GM21515 (cell line): ENCODE results near the gene HEPACAM.

Source experiments
- ATAC-seq: cut with Tn5 transposase; IDR thresholded peaks from one replicate; pipeline ENCODE4 v1.9.1; 2021; ENCODE audit not compliant: unreplicated experiment

The HEPACAM gene

DNA sequence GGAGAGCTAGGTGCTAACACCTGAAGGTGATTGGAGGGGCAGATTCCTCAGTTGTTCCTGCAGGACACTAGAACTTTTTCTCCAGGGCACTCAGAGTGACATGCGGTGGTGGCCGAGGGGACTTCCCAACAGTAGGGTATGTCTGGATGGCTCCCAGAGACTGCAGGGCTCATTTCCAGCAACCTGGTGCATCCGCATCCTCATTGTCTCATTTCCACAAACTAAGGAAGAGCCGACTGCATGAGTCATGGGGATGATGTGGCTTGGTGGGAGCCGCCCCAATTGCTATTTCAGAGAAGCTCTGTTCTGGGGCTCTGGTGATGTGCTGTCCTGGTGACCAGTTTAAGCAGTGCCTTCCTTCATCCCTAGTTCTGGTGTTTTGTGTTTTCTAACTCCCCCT, 35.4 kb downstream of the HEPACAM start:
- no peak for ATAC-seq

GRCh38 chr11:124899383-124900145, 36.3 kb downstream of the HEPACAM start:
- no peak for ATAC-seq

DNA sequence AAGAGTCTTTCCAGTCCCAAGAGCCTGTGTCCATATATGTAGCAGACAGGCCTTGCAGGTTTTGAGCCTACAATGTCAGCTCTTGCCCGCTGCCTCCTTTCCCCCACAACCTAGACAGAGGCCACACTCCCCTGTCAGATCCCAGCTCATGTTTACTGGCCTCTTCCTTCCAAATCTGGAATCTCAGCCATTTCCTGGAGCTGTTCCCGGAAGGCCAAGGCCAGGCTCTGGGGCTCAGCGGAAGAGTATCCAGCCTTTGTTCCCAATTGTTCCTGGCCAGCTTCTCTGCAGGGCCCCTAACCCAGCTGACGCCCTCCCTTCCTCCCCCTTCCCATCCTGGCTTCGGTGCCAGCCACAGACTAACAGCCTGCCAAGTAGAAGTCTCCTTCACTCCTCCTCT, 37.1 kb downstream of the HEPACAM start:
- no peak for ATAC-seq

DNA sequence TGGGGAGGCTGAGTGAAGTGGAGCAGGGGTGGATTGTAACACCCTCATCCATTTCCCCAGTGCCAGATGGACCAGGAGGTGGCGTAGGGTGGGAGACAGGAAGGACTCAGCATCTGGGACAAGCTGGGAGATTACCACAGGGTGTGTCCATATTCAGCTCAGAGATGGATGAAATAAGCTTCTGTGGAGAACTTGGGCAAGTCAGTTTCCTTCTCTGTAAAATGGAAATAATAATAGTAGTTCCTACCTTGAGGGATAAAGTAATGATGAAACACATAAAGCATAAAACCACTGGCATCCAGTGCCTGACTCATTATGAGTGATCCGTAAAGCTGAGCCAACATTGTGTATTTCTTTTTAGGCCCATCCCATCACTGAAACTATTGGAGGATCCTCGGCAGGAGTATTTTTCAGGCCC, 37.6 kb downstream of the HEPACAM start:
- no peak for ATAC-seq

DNA sequence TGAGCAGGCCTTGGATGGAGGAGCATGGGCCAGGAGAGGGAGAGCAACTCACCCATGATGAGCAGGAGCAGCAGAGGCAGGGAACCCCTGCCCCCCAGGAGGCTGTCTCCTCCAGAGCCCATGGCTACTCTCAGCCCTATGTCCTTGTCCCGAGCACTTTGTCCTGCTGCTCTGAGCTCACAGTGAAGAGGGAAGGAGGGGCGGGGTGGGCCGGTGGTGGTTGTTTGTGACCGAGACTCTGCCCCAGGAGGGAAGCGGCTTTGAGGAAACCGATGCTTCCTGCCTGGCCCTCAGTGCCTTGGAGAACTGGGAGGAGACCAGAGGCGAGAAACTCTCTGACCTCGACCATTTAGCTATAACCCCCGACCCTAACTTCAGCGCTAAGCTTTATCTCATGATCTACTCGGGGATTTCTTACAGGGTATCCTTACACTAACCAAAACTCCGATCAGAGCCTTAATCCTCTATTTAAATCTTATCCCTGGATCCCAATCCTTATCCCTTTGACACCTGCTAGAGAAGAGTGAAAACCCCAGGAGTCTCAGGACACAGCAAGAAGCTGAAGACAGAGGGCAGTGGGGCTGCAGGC, 38.1 kb downstream of the HEPACAM start, which contains the start of gene ROBO4:
Gene ROBO4 (minus strand): TSS at position 192 of the 589 bp plus-strand sequence. CDS start 70 bp downstream, at position 122.
- no peak for ATAC-seq

DNA sequence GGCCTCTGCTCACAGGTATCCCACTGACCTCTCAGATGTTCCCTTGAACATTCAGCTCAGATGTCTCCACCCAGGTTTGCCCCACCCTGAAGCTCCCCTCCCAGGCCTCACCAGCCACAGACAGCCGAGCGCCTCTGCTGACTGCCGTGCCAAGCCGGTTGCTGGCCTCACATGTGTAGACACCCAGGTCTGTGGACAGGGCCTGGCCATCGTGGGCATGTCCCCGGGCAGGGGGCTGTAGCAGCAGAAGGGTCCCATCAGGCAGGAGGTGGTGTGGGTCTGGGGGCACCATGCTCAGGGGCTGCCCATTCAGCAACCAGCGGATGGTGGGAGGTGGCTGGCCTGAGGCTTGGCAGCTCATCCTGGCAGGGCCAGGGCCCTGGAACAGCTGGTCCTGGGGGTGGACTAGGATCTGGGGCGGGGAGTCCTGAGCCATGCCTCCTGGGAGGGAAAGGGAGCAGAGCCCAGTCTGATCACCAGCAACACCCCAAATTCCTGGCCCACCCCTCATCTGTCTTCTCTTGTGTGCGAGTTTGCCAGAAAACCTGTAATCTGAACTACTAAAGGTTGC, 38.9 kb downstream of the HEPACAM start:
- ATAC-seq = no peak

- ATAC-seq = no peak
Observed at GRCh38 chr11:124896071-124896750, 39.6 kb downstream of the HEPACAM start.

- ATAC-seq = no peak
Observed at GRCh38 chr11:124895471-124895971, 40.3 kb downstream of the HEPACAM start.

GRCh38 chr11:124894606-124895430, 41.0 kb downstream of the HEPACAM start:
- no peak for ATAC-seq

DNA sequence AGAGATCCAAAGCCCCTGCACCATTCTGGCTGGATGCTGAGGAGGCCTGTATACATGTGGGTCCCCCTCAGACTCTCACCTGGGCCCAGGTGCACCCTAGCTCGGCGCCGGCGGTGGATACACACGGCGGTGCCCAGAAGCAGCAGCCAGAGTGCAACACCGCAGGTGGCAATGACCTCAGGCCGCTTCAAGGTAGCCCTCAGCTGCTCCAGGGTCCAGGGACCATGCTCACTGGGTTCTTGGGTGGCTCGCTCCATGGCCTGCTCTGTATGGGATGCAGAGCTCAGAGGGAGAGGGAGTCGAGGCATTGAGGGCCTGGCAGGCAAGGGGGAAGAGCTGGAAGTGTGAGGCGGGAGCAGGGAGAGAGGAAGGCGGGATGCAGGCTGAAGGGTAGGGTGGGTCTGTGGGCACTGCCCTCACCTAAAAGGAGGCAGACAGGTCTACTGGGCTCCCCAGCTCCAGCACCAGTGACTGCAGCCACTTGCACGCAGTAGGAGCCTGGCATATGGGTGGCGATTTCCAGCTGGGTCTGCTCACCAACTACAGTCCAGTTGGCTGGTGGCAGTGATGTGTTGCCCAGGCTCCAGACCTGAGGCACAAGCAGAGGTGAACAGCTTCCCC, 42.0 kb downstream of the HEPACAM start:
- no peak for ATAC-seq

DNA sequence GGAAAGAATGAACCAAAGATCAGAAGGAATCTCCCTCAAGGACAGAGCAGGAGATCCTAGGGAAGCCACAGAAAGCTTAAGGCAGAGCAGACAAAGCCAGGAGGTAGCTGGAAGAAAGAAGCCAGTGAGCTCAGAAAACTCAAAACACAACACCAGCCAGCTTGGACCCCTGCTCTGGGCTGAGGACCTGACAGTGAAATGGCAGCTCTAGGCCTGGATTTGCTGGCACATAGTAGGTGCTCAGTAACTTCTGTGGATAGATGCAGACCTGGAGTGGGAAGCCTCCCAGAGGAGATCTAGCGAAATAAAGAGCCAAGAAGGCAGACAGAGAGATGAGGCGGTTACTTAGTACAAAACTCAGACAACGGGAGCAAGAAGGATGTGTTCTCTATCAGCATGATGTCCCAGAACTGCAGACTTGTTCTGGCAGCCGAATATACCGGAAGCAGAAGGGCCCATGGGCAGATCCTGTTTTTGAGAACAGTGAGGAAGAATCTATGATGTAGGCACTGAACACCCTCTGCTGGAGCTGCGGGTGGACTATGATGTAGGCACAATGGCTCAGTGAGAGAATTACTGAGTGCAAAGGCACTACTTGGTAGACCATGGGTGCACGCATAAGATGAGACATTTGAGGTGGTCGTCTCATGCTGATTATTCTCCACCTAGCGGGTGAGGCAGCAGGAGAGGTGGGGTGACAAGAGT, 42.9 kb downstream of the HEPACAM start:
- ATAC-seq = no peak

DNA sequence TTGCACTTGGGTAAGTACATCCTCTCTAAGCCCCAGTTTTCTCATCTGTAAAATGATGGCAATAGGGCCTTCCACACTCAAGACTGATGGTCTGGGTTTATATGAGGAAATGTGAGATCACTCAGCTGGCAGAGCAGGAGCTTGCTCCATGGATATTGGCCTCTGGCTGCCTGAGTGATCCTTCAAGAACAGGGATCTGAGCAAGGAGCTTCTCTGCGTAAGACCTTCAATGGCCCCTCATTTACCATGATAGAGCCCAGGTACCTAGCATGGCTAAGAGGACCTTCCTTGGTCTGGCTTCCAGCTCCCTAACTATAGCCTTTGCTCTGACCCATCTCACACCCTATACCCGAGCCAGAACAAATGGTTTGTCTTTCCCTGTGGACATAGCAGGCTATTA, 43.7 kb downstream of the HEPACAM start:
- no peak for ATAC-seq

DNA sequence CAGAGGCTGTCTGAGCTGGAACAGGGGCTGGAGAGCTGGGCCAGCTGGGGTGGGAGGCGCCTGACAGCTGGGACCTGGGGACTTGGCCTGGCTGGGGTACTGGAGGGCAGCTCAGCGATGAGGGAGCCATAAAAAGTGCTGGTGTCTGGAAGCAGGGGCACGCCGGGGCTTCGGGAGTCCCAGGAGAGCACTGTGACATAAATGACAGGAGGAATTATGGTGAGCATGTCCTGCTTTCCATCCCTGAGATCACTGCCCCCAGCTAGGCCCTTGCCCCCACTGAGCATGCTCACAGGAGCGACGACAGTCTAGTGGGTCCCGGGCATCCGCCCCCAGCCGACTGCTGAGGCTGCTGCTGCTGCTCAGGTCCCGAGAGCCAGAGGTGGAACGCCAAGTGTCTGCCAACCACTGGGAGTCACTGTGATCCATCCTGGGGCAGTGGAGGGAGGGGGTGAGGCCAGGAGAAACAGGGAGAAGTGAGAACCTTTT, 44.4 kb downstream of the HEPACAM start:
- ATAC-seq = no peak

DNA sequence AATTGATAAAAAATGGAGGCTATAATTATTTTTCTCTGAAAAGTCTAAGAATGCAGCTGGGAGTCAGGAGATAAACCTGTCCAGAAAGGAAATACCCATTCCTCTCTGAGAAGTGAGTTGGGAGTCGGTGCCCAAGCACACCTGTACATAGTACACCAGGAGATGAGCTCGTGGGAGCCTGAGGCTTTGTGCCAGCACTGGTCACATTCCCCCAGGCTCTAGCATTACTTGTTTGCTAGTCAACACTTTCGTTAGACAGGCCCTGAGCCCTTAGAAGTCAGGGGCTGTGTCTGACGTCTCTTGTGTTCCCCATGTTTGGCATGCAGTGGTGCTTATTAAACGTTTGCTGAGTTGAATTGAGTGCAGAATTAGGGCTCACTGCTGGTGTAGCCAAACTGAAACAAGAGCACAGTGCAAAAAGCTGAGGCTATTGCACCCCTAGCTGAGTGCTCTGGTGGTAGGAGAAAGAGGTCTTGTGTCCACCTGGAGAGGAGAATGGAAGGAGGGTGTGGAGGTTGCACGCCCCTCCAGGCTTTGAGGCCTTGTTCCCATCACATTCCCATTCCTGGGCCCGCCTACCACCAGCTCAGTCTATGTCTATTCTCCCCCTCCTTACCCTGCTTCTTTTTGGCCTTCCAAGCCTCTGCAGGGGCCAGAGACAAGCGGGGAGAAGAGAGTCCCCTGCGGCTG, 45.0 kb downstream of the HEPACAM start:
- ATAC-seq = no peak

DNA sequence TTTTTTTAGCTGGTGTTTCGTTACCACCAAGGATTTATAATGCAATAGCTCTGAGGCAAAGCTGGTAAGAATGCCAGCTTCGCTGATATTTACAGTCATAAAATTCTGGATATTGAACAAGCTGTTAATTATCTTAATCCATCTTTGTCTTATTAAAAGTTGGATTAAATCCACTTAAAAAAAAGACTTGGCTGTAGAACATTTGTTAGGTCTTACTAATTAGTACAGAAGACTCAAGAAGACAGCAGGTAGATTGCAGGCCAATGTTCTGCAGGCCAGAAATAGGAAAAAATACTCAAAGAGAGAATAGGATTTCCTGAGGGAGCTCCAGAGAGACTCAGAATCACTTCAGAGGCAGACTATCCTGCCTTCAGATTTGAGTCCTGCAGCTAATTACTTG, 45.7 kb downstream of the HEPACAM start:
- no peak for ATAC-seq

- ATAC-seq = no peak
Observed at GRCh38 chr11:124889191-124890091, 46.4 kb downstream of the HEPACAM start.

- ATAC-seq = no peak
Observed at GRCh38 chr11:124887667-124888013, 48.2 kb downstream of the HEPACAM start.
